8988T (cell line): ENCODE measurements around the gene PTPN6.

Experiments
- DNase-seq: peaks from one replicate; pipeline ENCODE4 v3.0.0; 2011

Gene PTPN6

DNA sequence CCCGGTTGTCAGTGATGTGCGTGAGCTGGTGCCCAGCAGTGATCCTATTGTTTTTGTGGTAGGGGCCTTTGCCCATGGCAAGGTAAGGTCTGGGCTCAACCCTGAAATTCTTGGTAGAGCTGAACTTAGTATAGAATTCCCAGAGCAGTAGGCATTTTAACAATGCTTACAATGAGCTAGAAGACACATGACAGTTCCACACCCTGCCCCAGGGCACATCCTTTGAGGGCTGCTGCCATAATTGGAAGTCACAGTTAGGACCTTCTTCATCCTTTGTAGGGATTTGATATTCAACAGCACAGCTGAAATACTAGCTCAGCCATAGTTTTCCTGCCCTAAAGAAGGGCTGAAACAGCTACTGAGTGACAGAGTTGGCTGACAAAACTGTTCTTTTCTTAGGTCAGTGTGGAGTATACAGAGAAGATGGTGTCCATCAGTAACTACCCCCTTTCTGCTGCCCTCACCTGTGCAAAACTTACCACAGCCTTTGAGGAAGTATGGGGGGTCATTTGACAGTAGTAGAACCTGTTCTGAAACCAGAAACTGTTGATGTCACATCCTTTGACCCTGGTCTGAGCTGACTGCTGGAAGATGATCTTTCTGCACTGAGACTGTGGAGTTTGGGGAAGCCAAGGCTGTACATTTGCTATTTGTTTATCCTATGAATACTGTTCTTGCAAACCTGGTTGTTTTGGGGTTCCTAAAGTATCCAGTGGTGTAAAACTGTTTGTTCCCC, 24.3 kb downstream of the PTPN6 start:
- DNase-seq, result no peak

DNA sequence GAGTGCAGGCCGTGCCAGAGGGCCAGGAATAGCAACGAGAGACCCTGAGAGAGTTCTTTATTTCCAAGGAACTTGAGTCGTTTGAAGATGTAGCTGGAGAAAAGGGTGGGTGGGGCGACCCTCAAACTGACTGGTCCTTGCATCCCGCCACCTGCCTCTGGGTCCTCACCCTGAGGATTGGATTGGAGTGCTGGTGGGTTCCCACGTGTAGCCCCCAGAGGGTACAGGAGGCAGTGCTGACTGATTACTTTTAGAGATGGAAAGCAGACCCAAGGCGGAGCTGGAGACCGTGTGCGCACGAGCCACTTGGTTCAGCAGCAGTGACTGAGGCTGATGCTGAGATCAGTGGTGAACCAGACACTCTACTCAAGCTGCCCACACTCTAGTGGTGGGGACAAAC, 26.5 kb downstream of the PTPN6 start:
- DNase-seq, result no peak

DNA sequence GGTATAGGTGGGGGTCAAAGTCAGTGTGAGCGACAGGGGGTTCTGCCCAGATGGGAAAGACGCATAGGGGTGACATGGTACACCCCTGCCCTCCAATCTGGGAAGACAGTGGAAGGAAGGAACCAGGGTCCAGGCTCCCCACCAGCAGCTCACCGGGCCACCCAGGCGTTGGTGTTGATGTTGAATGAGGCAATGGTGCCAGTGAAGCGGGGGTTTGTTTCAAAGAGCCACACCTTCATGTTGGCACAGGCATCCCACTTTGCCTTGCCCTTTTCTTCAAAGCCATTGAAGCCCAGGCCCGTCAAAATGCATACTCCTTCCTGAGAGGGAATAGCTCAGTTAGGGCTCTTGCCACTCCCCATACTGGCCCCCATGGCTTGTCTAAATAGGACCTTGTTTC, 27.0 kb downstream of the PTPN6 start:
- no peak for DNase-seq

- DNase-seq, result no peak
These were observed 27.5 kb downstream of the PTPN6 start for GRCh38 chr12:6978611-6979011.

- no peak for DNase-seq
These were observed 27.9 kb downstream of the PTPN6 start for GRCh38 chr12:6979021-6979420.

- no peak for DNase-seq
These were observed 28.3 kb downstream of the PTPN6 start for GRCh38 chr12:6979453-6979852.

GRCh38 chr12:6980075-6980474, 28.9 kb downstream of the PTPN6 start:
- DNase-seq, result no peak

- no peak for DNase-seq
These were observed 29.6 kb downstream of the PTPN6 start for GRCh38 chr12:6980740-6981139.

DNA sequence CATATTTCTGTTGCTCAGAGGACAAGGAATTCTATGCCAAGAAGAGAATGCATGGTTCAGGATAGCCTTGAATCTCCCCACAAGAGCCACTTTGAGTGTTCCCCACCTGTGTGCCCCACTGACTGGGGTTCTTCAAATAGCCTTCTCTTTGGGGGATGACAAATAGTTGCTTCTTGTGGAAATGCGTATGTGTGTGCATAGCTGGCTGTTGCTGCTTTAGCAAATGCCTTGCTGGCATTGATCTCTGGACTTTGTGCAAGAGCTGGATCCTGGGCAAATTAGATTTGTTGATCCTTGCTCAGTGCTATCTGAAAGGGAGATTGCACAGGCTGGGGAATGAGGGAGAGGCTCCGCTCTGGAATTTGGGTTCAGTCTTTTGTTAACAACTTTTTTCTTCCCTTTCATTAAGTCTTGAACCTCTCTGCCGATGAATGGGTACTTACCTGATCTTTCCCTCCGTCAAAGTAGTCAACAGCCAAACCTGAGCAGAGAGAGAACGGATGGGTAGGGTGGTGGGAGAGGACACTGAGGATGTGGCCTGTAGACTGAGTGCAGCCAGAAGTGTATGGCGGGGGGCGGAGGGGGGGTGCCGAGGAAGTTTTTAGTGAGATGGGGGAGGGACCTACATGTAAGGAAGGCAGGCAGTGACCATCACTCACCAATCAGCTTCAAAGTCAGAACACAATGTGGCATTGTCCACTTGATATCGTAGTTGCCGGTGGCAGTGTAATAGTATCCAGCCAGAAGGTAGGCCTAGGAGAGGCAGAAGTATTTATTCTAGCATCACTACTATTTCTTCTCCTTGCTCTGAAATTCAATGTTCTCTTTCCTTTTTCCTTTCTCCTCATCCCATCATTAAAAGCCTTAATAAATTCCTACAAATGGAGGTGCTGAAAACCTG, 30.2 kb downstream of the PTPN6 start:
- DNase-seq, result no peak

- no peak for DNase-seq
These were observed 31.4 kb downstream of the PTPN6 start for GRCh38 chr12:6982532-6982931.

- no peak for DNase-seq
These were observed 36.9 kb downstream of the PTPN6 start for GRCh38 chr12:6987956-6988553.

- no peak for DNase-seq
These were observed 44.9 kb downstream of the PTPN6 start for GRCh38 chr12:6996040-6996441.

GRCh38 chr12:6998715-6999451, 47.7 kb downstream of the PTPN6 start:
- DNase-seq, result no peak

DNA sequence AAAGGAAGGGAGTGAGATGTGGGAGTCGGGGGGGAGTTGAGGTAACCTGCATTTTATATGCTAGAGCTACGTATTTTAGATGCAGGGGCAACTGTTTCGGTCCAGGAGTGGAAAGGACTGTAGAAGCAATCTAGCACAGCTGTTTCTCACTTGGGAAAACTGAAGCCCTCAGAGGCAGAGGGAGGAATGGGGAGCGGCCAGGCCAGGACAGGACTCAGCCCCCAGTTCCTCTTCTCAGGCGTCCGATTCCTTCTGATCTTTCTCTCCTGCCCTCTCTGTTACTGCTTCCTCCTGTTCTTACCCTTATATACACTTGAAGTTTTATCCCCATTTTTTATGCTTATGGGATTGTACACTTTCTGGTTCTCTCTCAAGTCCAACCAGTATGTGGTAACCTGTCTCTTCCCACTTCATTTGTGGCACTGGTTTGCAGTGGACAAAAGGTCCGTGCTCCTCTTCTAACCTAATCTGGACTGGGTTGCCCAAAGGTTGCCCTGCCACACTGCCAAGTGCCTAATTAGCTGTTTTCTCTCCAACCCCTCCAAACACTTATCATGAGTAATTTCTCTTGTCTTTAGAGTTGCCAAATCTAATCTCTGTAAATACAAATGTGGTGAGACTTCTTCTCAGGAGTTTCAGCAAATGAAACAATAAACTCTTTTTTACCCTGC, 50.9 kb downstream of the PTPN6 start:
- DNase-seq, result no peak

DNA sequence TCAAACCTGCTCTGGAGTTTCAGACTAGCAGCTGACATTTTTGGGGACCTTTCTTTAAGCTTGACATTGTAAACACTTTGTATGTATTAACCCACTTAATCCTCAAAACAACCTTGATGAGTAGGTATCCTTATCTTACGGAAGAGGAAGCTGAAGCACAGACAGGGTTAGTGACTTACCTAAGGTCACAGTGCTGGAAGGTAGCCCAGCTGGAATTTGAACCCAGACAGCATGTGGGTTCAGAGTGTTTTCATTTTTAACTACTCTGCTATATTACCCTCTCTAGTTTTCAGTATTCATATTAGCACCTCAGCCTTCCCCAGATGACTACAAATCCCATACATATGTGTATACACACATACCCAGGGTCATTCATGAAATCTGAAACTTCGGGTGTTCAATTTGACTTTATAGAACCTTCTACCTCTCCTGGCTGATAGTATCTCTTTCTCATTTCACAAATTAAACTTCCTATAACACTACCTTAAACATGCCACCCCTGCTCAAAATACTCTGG, 53.2 kb downstream of the PTPN6 start:
- no peak for DNase-seq

- no peak for DNase-seq
These were observed 53.7 kb downstream of the PTPN6 start for GRCh38 chr12:7004840-7005239.

GRCh38 chr12:7005311-7005710, 54.2 kb downstream of the PTPN6 start:
- no peak for DNase-seq

DNA sequence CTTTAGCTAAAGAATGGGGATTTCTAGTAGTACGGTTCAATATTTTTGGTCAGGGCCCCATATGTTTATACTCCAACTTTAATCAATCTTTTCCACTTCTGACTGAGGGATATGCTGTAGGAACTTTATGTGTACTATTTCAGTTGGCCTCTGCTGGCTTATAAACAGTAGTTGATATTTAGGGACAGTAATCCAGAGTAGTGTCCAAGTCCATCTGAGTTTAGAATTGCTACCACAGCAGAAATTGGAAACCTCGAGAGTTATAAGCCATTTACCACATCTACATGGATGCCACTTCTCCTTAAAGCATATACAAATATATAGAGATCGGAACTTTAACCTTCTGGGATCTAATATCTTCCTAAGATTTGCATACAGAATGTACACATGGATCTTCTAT, 55.5 kb downstream of the PTPN6 start:
- DNase-seq, result no peak

GRCh38 chr12:7008864-7009263, 57.7 kb downstream of the PTPN6 start:
- DNase-seq, result no peak

DNA sequence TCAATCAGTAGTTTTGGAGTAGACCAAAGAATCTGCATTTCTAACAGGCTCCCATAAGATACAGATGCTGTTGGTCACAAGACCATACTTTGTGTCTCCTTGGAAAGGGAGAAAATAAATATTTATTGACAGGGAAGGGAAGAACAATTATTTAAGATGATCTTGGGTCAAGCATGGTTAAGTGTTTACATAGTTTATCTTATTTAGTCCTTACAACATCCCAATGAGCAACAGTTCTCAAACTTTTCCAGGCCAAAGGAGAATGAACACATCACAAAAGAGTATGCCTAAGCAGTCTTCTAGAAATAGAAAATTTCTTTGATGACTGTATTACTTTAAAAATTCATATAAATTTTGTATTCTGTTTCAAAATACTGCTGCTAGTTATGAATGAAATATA, 58.4 kb downstream of the PTPN6 start:
- no peak for DNase-seq
